ENCODE measurements around the gene IER5L. TPM values are rescaled to one million over a fixed set of nuclear protein-coding genes. Genes with fewer than 3 reads are reported as not detected.
A peak's percentile ranks its signal among the peaks of the same experiment; 100 is the strongest.

IER5L gene
- total RNA-seq, 8 experiments from 2014 or later = 2.1 to 24.8 (median 13.9) TPM

DNA sequence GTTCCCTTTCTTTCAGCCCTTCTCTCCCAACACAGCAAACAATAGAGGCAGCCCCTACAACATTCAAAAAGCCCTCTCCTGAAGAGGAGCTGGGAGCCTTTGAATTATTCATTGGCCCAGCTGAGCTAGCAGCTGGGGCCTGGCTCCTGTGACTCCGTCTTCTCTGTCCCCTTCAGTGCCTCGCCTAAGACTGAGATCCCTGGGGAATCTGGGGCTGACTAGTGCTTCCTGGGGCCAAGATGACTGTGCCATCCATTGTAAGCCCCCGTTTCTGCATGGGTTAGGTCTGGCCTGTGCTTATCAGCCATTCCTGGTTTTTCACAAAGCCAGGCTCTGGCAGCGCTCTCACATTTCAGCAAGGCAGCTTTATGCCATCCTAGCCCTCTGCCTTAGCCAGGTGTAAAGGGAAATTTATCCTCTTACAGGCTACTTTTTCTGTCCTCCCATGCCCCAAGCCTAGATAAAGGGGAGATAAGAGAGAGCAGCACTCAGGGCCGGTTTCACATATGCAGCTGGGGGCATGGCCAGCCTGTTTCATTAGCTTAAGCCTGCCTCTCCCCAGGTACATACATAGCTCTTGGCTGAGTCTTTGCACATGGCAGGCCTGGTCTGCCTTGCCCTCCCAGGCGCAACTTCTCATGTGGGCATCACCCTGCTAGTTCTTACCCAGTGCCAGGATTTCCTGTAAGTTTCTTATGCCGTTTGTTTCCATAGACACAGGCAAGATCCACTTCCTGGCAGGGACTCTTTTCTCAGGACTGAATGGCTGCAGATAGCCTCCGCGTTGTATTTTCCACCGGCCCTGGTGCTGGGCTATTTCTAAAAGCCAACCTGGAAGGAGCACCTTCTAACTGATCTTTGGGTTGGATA is 51.1 kb downstream of the IER5L start:
- peak; percentile 67 to 96 (median 90) for ATAC-seq (replicated peaks in 6 of 8)
- WGBS, 10 experiments = 0 to 80% (median 31%) methylated on average over 1 to 5 of the region's 10 CpGs; no CpG with 5 or more reads in 2 of the 10 experiments
- Histone ChIP-seq H3K4me3 (no peak overlapping the region), H3K27ac (peak overlapping the region; percentile 45 to 64), H3K4me1 (replicated peaks in 1 of 2) (peaks cover 12% of the 10 kb centered on the region in 2 donors)
- in situ Hi-C loops (cut with MboI; ENCODE audit: low pct_unique_long_range_greater_than_20kb in 2 of 9, low sequenced_read_pairs in 9 of 9, unreplicated experiment in 9 of 9) = loop anchor here in 7 of 9 experiments (25.0 kb wide), 3 partner anchors 360 to 660 kb away; partner anchors contain the start of gene C9orf50 (in 5 of the 7)

Other genes with a start within 250 kb of the IER5L start
- gene DOLK, start 230.7 kb downstream of the IER5L start, total RNA-seq = 10 to 100 TPM in 5 of 8 experiments, 1 to 10 TPM in 3; 7.5 to 27.9 (median 16.3) TPM
- gene NUP188, start 230.6 kb downstream of the IER5L start, total RNA-seq = 10 to 100 TPM; 16.3 to 69.4 (median 21.6) TPM
- gene SH3GLB2, start 149.9 kb downstream of the IER5L start, total RNA-seq = 10 to 100 TPM; 27.8 to 95.9 (median 44.5) TPM
- 10 to 100 TPM; 12.0 to 44.2 (median 15.9) TPM for gene MIGA2, start 141.6 kb downstream of the IER5L start, total RNA-seq
- gene DOLPP1, start 97.2 kb downstream of the IER5L start, total RNA-seq = 10 to 100 TPM; 11.3 to 32.2 (median 17.4) TPM
- 10 to 100 TPM; 16.1 to 34.5 (median 19.5) TPM for gene CRAT, start 67.5 kb downstream of the IER5L start, total RNA-seq
- 100 to 1,000 TPM in 2 of 8 experiments, 10 to 100 TPM in 6; 56.5 to 126 (median 95.6) TPM for gene PTPA, start 66.8 kb downstream of the IER5L start, total RNA-seq

All from motor neuron (in vitro differentiated cells).